SKM-1 treated with dmso at 0.1 percent for 144 hours (cell line): ENCODE measurements around the gene EFCAB14.
A peak's percentile ranks its signal among the peaks of the same experiment; 100 is the strongest.
"Not testable (repeated sequence)": the region's sequence is repeated elsewhere in the genome, so short reads cannot be mapped to it uniquely, and the experiment has no call there.

Experiments
- DNase-seq: peaks from one replicate; lab custom pipeline; 2025; ENCODE audit not compliant: unreplicated experiment; lab: John Stamatoyannopoulos, UW

Gene EFCAB14

GRCh38 chr1:46718727-46719622 lies at the start of gene EFCAB14:
EFCAB14 (minus strand) TSS chr1:46719114; CDS start chr1:46718087, 1,027 bp downstream.
- peak; percentile 87 for DNase-seq

GRCh38 chr1:46768445-46768844 lies 49.5 kb upstream of the EFCAB14 start:
- no peak for DNase-seq

- no peak for DNase-seq
Measured at GRCh38 chr1:46767649-46768282, 48.9 kb upstream of the EFCAB14 start.

GRCh38 chr1:46764402-46764801 lies 45.5 kb upstream of the EFCAB14 start:
- DNase-seq, result no peak

- DNase-seq, result no peak
Measured at GRCh38 chr1:46761740-46762139, 42.8 kb upstream of the EFCAB14 start.

- DNase-seq, result no peak
Measured at GRCh38 chr1:46760558-46761166, 41.7 kb upstream of the EFCAB14 start.

- DNase-seq, result no peak
Measured at GRCh38 chr1:46757956-46758528, 39.1 kb upstream of the EFCAB14 start.

GRCh38 chr1:46757247-46757955 lies 38.5 kb upstream of the EFCAB14 start:
- DNase-seq, result no peak

GRCh38 chr1:46755121-46755520 lies 36.2 kb upstream of the EFCAB14 start:
- no peak for DNase-seq

- DNase-seq, result not testable (repeated sequence)
Measured at GRCh38 chr1:46754707-46755106, 35.8 kb upstream of the EFCAB14 start.

GRCh38 chr1:46753985-46754384 lies 35.1 kb upstream of the EFCAB14 start:
- no peak for DNase-seq

GRCh38 chr1:46749921-46750404 lies 31.0 kb upstream of the EFCAB14 start:
- no peak for DNase-seq

- DNase-seq, result no peak
Measured at GRCh38 chr1:46749404-46749803, 30.5 kb upstream of the EFCAB14 start.

- DNase-seq, result peak; percentile 0
Measured at GRCh38 chr1:46747683-46748288, 28.9 kb upstream of the EFCAB14 start.

GRCh38 chr1:46742069-46742468 lies 23.2 kb upstream of the EFCAB14 start:
- no peak for DNase-seq

- DNase-seq, result peak; percentile 37
Measured at GRCh38 chr1:46735708-46736324, 16.9 kb upstream of the EFCAB14 start.

GRCh38 chr1:46728327-46728873 lies 9.5 kb upstream of the EFCAB14 start:
- DNase-seq, result not testable (repeated sequence)

- DNase-seq, result no peak
Measured at GRCh38 chr1:46725736-46726108, 6.8 kb upstream of the EFCAB14 start.

- DNase-seq, result peak; percentile 50
Measured at GRCh38 chr1:46724991-46725735, 6.2 kb upstream of the EFCAB14 start.
